Nephron progenitor cell (in vitro differentiated cells): Measurements from ENCODE around the gene POLE.

ENCODE experiments used
- DNase-seq: peaks from one replicate; pipeline ENCODE4 v3.0.0; 2021
- H3K27ac Mint-ChIP-seq: 2 replicates; pipeline ENCODE4 v1.8.0; 2021; ENCODE audit warnings: mild to moderate bottlenecking, moderate library complexity, mixed read lengths
- H3K27me3 Mint-ChIP-seq: 2 replicates; pipeline ENCODE4 v1.8.0; 2021; ENCODE audit warnings: mild to moderate bottlenecking, low read depth, mixed read lengths; ENCODE audit not compliant: poor library complexity
- H3K36me3 Mint-ChIP-seq: 2 replicates; pipeline ENCODE4 v1.8.0; 2021; ENCODE audit warnings: low read depth, mixed read lengths
- H3K4me1 Mint-ChIP-seq: 2 replicates; pipeline ENCODE4 v1.8.0; 2021; ENCODE audit warnings: mixed read lengths
- H3K4me3 Mint-ChIP-seq: 2 replicates; pipeline ENCODE4 v1.8.0; 2021; ENCODE audit warnings: mild to moderate bottlenecking, moderate library complexity, mixed read lengths
- H3K9me3 Mint-ChIP-seq: 2 replicates; pipeline ENCODE4 v1.8.0; 2021; ENCODE audit warnings: mild to moderate bottlenecking, moderate library complexity, mixed read lengths
- CTCF ChIP-seq: fragments of 200-600 bp; sonication (generic); IDR thresholded peaks from 2 replicates; pipeline ENCODE4 v1.5.0; 2021; ENCODE audit warnings: antibody characterized with exemption

Gene POLE

GRCh38 chr12:132577191-132577920, 109.8 kb downstream of the POLE start:
- no peak for DNase-seq
- no peak overlapping the region for H3K27ac Mint-ChIP-seq
- no peaks in the 10 kb centered on the region for H3K9me3 Mint-ChIP-seq
- no peak for TF ChIP-seq CTCF
- no peak overlapping the region for H3K4me3 Mint-ChIP-seq
- peaks cover 40% of the 10 kb centered on the region for H3K36me3 Mint-ChIP-seq
- peaks cover 17% of the 10 kb centered on the region for H3K27me3 Mint-ChIP-seq
- H3K4me1 Mint-ChIP-seq: peaks cover 28% of the 10 kb centered on the region

- peaks cover 40% of the 10 kb centered on the region for H3K36me3 Mint-ChIP-seq
- H3K9me3 Mint-ChIP-seq: no peaks in the 10 kb centered on the region
- peaks cover 28% of the 10 kb centered on the region for H3K4me1 Mint-ChIP-seq
- no peak overlapping the region for H3K4me3 Mint-ChIP-seq
- no peak for TF ChIP-seq CTCF
- no peak for DNase-seq
- peaks cover 11% of the 10 kb centered on the region for H3K27me3 Mint-ChIP-seq
- H3K27ac Mint-ChIP-seq: no peak overlapping the region
Observed at GRCh38 chr12:132576701-132577100, 110.4 kb downstream of the POLE start.

GRCh38 chr12:132575661-132576060, 111.5 kb downstream of the POLE start:
- Mint-ChIP-seq H3K9me3 (no peaks in the 10 kb centered on the region), H3K36me3 (peaks cover 38% of the 10 kb centered on the region), H3K27me3 (peaks cover 6% of the 10 kb centered on the region), H3K27ac (no peak overlapping the region), H3K4me1 (peaks cover 28% of the 10 kb centered on the region), H3K4me3 (no peak overlapping the region)
- DNase-seq: no peak
- no peak for TF ChIP-seq CTCF

- Mint-ChIP-seq H3K36me3 (peaks cover 28% of the 10 kb centered on the region), H3K4me1 (peaks cover 18% of the 10 kb centered on the region), H3K27me3 (peaks cover 3% of the 10 kb centered on the region), H3K4me3 (no peak overlapping the region), H3K27ac (no peak overlapping the region), H3K9me3 (no peaks in the 10 kb centered on the region)
- TF ChIP-seq CTCF: no peak
- no peak for DNase-seq
Observed at GRCh38 chr12:132574271-132574996, 112.7 kb downstream of the POLE start.
